DMS 273 treated with DMSO at 0.1 percent for 48 hours (cell line): Measurements from ENCODE around the gene LAMB3.
A peak's percentile ranks its signal among the peaks of the same experiment; 100 is the strongest.

Experiments
- DNase-seq: peaks from one replicate; lab custom pipeline; 2025; lab: John Stamatoyannopoulos, UW

Gene LAMB3

GRCh38 chr1:209617755-209618154 is 34.5 kb downstream of the LAMB3 start:
- no peak for DNase-seq

GRCh38 chr1:209617047-209617673 is 35.1 kb downstream of the LAMB3 start:
- DNase-seq: no peak

- no peak for DNase-seq
Observed at GRCh38 chr1:209616366-209617046, 35.7 kb downstream of the LAMB3 start.

DNA sequence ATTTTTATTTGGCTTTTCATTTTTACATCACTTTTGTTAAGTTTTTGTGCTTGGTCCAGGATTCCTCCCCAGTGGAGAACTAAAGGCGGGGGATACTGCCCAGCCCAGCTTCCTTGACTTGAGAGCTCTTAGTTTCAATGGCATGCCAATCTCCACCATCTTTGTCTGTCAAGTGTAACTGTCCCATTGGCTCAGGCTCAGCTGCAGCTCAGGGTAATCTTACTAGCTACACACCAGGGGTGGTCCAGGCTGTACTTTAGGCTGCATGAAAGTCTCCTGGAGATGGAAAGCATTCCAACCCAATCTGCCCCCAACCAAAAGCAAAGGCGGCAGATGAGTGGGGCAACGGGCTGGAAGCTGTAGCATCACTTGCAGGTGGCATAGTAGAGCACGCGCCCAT is 37.3 kb downstream of the LAMB3 start:
- no peak for DNase-seq

DNA sequence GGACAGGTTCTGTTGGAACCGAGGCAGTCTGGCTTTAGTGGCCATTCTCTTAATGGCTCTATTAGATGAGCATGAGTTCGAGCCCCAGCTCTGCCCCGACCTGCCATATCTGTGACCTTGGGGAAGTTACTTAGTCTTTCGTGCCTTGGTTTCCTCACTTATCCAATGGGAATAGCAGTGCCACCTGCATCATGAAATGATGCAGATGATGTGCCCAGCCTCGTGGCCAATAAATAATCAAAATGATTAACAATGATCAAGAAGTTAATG is 38.1 kb downstream of the LAMB3 start:
- DNase-seq: no peak

- DNase-seq: no peak
Observed at GRCh38 chr1:209613400-209614150, 38.6 kb downstream of the LAMB3 start.

- DNase-seq: no peak
Observed at GRCh38 chr1:209612646-209613399, 39.4 kb downstream of the LAMB3 start.

DNA sequence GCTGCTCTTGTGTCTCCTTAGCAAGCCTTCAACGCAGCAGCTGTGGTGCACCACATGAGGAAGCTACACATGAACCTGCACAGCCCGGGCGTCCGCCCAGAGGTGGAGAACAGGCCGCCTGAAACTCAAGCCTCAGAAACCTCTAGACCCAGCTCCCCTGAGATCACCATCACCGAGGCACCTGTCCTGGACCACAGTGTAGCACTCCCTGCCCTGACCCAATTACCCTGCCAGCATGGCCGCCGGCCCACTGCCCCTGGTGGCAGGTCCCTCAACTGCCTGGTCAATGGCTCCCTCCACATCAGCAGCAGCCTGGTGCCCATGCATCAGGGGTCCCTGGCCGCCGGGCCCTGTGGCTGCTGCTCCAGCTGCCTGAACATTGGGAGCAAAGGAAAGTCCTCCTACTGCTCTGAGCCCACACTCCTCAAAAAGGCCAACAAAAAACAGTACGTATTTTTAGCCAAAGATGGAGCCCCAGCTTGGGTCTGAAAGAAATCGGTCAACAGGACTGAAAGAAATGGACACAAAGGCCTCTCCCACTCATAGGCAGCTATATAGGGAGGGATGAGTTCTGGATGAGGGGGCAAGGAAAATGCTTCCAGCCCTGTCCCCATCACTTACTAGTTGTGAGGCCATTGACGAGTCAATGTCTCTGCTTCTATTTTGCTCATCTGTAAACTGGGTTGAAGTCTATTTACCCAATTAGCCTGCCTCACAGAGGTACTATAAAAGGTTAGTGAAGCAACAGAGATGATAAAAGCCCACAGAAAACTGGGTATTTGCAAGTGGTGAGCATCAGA is 40.3 kb downstream of the LAMB3 start:
- DNase-seq: no peak

DNA sequence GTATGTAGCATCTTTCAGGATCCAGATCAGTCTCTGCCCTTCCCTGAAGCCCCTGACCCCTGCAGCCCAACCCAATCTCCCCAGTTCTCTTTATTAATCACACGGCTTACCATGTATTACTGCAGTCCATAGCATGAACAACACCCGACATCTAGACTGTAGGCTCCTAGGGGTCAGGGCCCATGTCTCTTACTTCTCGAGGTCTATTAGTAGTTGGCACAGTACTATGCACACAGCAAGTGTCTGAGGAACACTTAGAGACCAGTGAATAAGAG is 41.7 kb downstream of the LAMB3 start:
- DNase-seq: no peak

DNA sequence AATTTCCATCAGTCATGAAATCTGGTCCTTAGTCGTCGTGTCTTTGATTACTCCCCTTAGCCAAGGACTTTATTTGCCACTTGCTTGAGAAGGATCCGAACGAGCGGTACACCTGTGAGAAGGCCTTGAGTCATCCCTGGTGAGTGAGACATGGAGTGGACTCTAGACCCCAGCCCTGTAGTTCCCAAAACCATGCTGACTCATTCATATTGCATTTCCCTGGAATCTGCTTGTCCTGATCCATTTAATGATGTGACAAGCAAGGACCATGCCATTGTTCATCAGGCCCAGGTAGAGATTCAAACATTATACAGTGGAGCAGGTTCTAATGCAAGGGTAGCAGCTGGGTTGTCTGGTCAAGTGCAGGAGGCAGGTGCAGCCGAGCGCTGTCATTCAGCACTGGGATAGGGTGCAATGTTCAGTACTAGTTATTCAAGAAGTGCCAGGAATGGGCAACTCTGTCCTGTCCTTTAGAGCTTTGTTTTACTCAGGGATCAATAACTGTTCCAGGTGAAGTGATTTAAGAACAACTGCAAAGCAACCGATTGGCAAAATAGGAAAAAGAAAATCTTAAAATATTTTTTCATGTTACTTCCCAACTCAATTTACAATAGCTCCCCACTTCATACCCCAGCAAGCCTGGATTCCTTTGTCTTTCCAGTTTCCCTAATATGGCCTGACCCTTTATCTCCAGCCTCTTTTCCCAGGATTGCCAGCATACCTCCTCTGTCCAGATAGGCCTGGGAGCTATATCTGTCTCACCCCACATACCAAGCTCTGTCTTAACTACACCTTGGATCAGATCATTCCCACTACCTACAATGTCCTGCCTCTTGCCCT is 42.2 kb downstream of the LAMB3 start:
- DNase-seq: no peak

- DNase-seq: no peak
Observed at GRCh38 chr1:209609041-209609790, 43.0 kb downstream of the LAMB3 start.

GRCh38 chr1:209607795-209608178 is 44.4 kb downstream of the LAMB3 start:
- no peak for DNase-seq

- no peak for DNase-seq
Observed at GRCh38 chr1:209607102-209607794, 45.0 kb downstream of the LAMB3 start.

- no peak for DNase-seq
Observed at GRCh38 chr1:209603877-209604276, 48.3 kb downstream of the LAMB3 start.

DNA sequence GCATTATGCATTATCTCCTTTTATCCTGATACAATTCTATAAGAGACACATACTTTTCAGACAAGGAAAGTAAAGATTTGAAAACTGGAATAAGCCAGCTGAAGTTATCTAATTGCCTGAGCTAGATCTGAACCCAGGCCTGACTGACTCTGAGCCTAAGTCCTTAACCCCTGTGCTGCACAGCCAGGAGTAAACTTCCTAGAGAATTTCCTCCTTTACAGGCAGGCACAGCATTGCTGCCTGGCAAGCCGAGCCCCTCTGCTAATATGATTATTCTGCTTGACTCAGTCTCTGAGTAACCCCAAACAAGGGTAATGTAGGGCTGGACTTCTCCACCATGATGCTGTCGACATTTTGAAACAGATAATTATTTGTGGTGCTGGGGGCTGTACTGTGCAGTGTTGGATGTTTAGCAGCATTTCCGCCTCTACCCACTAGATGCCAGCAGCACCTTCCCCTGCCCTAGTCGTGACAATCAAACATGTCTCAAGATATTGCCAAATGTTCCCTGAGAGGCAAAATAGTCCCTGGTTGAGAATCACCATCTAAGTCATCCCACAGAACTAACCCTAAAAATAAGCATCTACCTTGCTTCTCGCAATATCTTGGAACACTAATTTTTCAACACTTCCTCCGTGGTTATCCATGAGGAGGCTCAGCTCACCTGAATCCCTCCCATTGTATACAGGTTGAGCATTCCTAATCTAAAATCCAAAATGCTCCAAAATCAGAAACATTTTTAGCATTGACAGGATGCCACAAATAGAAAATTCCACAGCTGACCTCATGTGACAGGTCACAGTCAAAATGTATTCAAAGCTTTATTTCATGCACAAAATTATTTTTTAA is 50.2 kb downstream of the LAMB3 start:
- peak; percentile 36 for DNase-seq

DNA sequence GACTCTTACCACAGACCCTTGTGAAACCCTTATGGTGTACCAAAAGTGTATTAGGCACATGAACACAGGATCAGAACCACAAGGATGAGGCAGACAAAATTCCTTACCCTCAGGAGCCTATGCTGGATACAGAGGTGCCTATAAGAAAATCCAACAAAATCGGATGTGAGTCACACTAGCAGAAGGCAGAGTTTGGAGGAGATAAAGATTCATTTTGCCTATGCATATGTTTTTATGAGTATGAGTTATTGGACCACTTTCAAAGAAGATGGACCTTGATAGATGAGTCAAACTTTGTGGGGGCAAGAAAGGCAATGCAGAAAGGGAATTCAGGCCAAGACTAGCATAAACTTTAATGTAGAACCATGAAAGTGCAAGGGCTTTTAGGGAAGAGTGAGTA is 51.7 kb downstream of the LAMB3 start:
- DNase-seq: no peak

DNA sequence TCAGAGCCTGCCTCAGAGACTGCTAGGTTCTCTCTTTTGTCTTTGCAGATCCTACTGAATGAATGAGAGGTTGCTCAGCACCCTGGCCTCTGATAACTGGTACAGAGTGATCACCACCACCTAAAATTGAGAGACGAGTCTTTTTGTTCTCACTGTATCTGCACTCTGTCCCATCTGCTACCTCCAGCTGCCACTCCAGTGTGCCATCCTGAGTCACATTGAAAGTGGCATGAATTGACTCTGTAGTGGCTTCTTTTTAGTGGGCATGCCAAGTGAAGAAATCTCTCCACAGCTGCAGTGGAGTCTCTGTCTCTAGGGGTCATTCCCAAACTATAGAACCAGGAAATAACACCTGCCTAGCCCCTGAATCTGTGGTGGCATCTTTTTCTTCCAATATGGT is 54.0 kb downstream of the LAMB3 start:
- DNase-seq: no peak

DNA sequence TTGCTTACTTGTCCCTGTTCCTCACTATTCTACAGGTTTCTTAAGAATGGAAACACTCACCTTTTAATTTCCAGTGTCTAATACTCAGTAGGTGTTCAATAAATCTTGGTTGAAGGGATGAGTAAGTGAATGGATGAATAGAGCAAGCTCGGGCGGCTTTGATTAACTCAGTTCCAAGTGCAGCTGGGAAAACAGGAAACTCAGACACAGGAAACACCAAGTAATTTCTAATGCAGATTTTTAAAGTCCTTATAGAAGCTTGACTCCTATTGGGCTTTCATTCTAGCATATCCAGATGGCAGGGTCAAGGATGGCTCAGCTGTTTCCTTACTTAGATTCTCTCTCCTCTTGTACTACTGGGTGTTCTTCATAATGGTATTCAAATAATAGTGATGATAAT is 54.7 kb downstream of the LAMB3 start:
- DNase-seq: no peak
